GM21423 (cell line): ENCODE data around the gene SF3B6.
"Not testable (repeated sequence)": the region's sequence is repeated elsewhere in the genome, so short reads cannot be mapped to it uniquely, and the experiment has no call there.

ENCODE experiments used
- ATAC-seq: cut with Tn5 transposase; IDR thresholded peaks from one replicate; pipeline ENCODE4 v1.9.1; 2021; ENCODE audit warnings: mild to moderate bottlenecking, moderate library complexity; ENCODE audit not compliant: unreplicated experiment

Gene SF3B6, protein sequence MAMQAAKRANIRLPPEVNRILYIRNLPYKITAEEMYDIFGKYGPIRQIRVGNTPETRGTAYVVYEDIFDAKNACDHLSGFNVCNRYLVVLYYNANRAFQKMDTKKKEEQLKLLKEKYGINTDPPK

GRCh38 chr2:24075915-24076848 is at the start of gene SF3B6:
SF3B6 (minus strand) TSS chr2:24076326; CDS start chr2:24076229, 97 bp downstream.
- ATAC-seq, result peak; percentile 96

DNA sequence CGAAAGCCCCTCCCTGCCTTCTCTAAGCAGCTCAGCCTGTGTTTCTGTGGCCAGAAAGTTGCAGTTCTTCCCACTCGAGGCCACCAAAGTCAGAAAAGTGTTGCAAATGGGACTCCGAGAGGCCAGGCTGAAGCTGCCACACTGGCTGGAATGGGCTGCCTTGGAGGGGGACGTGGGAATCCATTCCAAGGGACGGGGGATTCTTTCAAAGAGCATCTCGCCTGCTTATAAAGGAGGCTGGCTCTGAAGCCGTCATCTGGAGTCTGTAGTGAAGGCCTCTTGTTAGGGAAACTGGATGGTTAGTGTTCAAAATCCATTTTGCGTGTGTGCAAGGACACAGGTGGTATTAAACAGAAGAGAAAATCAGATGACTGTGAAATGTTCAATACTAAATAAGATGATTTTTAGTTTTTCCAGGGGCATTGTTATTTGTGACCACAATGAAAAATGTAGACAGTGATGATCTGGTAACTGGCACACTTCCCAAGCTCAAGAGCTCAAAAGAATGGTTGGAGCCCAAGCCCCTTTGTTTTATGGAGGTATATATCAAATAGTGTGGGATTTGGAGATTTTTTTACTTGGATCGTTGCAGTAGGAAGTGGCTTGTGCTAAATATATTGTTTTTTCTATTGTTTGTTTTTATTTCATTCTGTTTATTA is 47.9 kb upstream of the SF3B6 start:
- ATAC-seq, result peak; percentile 11

DNA sequence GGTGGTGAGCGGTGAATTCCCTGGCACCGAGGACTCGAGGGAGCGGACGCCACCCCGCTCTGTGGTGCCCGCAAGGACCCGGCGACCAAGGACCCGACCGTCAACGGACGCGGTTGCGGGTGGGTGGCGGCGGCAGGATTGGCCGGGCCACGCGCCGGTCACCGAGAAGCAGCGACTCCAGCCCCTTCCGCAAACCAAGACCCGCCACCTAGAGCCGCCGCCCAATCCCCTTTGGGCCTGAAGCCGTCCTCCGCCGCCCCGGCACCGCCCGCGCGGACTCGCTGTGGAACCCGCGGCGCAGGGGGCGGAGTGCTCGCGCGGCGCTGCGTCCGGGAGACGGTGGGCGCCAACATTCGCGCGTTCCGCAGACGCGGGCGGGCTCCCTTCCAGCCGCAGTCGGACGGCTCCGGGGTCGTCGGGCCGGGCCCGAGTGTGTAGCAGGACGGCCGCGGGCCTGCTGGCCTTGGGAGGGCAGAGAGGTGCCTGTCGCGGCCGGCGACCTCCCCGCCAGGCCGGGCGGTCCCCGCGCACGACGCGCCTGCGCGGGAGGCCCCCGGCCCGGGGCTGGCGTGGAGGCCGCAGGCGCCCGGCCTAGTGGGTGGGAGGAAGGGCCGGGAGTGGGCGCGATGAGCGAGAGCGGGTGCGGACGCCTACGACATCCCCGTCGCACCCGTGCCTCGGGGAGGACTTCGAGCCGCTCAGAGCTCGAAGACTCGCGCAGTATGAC is 47.2 kb upstream of the SF3B6 start, which contains the start of the genes FAM228B and PFN4:
TSS of gene FAM228B (plus strand) at position 275 of the 727 bp plus-strand sequence. CDS start 893 bp downstream, outside the sequence.
TSS of gene PFN4 (minus strand) at position 140 of the 727 bp plus-strand sequence. CDS start 799 bp downstream, outside the sequence.
- peak; percentile 91 for ATAC-seq

DNA sequence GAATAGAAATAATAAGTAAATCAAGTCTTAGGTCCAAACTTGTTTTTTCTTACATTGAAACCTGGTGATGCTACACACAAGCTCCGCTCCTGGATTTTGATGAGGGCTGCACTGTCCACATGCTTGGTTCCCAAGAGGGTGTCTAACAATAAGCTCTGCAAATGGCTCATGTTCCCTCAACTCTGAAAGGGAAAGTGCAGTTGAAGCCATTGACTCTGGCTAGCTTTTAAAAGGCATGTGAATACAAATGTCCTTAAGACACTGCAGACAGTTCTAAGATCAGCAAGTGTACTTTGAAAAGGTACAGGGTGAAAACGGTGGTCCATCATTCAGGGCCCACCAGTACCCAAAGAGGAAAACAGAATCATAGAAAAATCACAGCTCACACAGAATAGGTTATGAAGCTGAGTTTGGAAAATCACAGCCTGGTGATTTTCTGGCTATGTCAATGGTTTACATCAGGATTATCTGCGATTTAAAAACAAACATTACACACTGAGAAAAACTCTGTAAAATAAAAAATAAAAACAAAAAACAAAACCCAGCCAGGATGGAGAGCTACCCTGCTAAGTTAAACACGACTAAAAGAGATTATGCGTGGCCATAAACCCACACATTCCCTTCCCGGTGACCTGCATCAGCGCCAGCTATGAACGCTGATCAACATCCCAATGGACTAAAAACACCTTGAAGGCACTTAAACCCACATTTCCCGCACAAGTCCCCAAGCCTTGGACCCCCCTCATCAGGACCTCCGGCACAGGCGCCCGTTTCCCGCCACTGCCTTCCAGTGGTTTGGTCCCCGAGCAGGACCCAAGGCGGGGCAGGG is 46.5 kb upstream of the SF3B6 start:
- no peak for ATAC-seq

DNA sequence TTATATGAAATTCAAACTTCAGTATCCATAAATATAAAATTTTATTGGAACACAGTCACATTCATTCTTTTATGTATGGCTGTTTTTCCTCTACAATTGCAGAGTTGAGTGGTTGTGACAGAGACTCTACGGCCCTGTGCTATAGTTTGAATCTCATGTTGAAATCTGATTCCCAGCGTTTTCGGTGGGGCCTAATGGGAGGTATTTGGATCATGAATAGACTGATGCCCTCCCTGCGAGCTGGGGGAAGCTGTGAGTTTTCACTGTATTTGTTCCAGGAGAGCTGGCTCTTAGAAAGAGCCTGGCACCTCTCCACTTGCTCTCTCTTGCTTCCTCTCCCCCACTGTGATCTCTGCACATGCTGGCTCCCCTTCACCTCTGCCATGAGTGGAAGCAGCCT is 45.3 kb upstream of the SF3B6 start:
- no peak for ATAC-seq

- no peak for ATAC-seq
Measured at GRCh38 chr2:24121066-24121465, 44.9 kb upstream of the SF3B6 start.

- no peak for ATAC-seq
Measured at GRCh38 chr2:24117902-24118301, 41.8 kb upstream of the SF3B6 start.

DNA sequence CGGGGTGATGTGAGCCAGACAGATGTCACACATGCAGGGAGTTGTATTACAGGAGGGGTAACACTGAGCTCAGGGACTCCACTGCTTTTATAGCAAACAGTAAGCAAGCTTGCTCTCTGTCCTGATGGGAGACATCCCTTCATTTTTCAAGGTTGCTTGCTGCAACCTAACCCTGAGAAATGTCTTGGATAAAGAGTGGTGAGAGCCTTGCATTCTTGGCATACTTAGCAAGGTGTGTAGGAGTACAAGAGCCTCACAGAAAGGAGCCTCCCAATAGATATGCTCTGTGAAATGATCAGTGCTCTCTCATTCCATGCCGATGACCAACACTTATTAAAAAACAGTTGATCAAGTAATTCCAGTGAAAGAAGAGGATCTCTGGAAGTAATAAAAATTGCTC is 38.9 kb upstream of the SF3B6 start:
- no peak for ATAC-seq

- no peak for ATAC-seq
Measured at GRCh38 chr2:24111407-24111901, 35.3 kb upstream of the SF3B6 start.

DNA sequence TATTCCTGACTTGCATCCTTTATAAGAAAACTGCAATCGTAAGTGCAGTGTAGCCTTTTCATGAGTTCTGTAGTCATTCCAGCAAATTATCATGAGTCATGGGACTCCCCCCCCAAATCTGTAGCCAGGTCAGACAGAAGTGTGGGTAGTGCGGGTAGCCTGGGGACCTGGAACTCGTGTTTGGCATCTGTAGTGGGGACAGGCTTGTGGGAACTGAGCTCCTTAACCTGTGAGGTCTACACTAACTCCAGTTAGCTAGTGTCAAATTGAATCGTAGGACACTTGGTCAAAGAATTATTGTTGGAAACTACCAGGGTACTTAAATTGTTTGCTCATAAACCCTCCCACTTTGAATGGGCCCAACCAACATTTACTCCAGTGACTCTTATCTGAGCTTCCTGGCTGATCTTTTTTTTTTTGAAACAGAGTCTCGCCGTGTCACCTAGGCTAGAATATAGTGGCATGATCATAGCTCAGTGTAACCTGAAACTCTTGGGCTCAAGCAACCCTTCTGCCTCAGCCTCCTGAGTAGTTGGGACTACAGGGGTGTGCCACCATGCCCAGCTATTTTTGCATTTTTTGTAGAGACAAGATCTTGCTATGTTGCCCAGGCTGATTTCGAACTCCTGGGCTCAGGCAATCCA is 34.7 kb upstream of the SF3B6 start:
- ATAC-seq, result no peak

GRCh38 chr2:24109431-24109830 is 33.3 kb upstream of the SF3B6 start:
- ATAC-seq, result not testable (repeated sequence)

GRCh38 chr2:24107336-24107735 is 31.2 kb upstream of the SF3B6 start:
- ATAC-seq, result no peak

GRCh38 chr2:24106786-24107185 is 30.7 kb upstream of the SF3B6 start:
- no peak for ATAC-seq

- no peak for ATAC-seq
Measured at GRCh38 chr2:24105816-24106215, 29.7 kb upstream of the SF3B6 start.

- ATAC-seq, result no peak
Measured at GRCh38 chr2:24104906-24105305, 28.8 kb upstream of the SF3B6 start.

DNA sequence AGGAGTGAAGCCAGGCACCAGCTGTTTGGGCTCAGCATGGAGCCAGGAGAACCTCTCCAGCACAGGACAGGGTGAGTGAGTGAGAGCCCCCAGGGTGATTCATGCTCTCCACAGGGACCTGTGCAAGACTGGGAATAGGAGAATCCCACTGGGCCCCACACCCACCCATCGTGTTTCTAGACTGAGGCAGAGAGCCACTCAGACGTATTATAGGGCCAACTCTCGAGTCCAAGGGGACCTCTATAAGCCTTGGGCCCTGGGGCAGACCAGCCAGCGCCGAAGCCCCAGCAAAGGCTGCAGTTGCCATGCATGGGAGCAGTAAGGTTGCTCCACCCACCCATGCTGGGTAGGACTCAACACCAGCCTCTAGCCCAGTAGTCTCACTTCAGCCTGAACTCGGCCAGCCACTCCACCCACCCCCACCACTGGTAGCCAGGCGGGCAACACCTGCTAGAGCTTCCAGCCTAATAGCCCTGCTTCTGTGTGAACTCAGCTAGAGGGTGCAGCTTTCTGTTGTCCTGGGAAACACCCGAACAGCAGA is 28.1 kb upstream of the SF3B6 start:
- ATAC-seq, result no peak

- ATAC-seq, result no peak
Measured at GRCh38 chr2:24102677-24103076, 26.6 kb upstream of the SF3B6 start.

DNA sequence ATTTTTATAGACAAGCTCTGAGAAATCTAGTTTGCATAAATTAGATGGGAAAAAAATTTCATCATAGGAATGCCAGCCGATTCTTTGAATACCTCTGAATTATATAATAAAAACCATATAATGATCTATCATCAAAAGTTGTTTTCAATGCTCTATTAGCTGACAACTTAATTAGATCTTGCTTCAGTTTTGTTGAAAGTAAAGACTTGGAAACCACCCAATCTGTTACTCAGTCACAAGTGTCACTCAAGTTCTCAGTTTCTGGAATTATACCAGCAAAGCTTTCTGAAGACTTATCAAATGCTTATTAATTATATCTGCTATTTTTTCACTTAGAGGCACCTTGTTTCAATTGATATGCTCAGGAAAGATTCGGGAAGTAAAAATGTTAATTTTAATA is 25.9 kb upstream of the SF3B6 start:
- no peak for ATAC-seq

- ATAC-seq, result not testable (repeated sequence)
Measured at GRCh38 chr2:24100732-24101131, 24.6 kb upstream of the SF3B6 start.
